Stomach (tissue), 4 donors: ENCODE results near the gene EGF.

Experiments used
- CTCF ChIP-seq, 7 experiments: fragments of 450-650 bp in 4 of 7; fragments of 200-600 bp in 3 of 7; sonication (generic) in 3 of 7; IDR thresholded peaks; one replicate each; pipeline ENCODE4 v1.5.1; 2016 to 2019; ENCODE audit warnings: antibody characterized with exemption in 7 of 7, control low read depth in 2 of 7, mild to moderate bottlenecking in 1 of 7
- POLR2A ChIP-seq, 4 donors: fragments of 450-650 bp; IDR thresholded peaks; one replicate each; pipeline ENCODE4 v1.6.1; 2016; ENCODE audit warnings: antibody characterized with exemption in 4 of 4, control low read depth in 2 of 4, mild to moderate bottlenecking in 1 of 4, moderate library complexity in 1 of 4
- POLR2AphosphoS5 ChIP-seq, 3 donors: sonication (generic); formaldehyde crosslinking; IDR thresholded peaks; one replicate each; pipeline ENCODE4 v1.6.1; 2016; ENCODE audit warnings: antibody characterized with exemption in 3 of 3

- TF ChIP-seq CTCF (IDR thresholded peaks at IDR 0.05): no peak
- no peak for TF ChIP-seq POLR2A (IDR thresholded peaks at IDR 0.05)
- TF ChIP-seq POLR2AphosphoS5 (IDR thresholded peaks at IDR 0.05): no peak
These were observed 91.9 kb downstream of the EGF start for GRCh38 chr4:110004556-110004955.
